ENCODE measurements around the gene ANKRD16.

DNA sequence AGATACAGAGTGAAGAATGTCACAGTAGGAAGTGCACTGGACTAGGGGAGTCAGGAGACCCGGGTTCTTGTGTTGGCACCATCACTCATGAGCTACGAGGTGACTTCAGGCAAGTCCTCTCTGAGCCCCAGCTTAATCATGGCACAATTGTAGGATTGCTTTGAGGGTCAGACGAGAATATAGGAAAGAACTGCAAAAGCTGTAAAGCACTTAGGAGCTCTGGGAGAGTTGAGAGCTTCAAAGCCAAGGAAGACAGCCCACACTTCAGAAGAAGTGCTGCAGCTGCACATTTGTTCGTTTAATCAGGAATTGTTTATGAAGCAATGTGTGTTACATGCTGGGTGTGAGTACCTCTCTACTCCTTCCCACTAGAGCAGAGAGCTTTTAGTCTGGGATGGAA lies 4.7 kb upstream of the ANKRD16 start:
- TF ChIP-seq, protein P1, sequence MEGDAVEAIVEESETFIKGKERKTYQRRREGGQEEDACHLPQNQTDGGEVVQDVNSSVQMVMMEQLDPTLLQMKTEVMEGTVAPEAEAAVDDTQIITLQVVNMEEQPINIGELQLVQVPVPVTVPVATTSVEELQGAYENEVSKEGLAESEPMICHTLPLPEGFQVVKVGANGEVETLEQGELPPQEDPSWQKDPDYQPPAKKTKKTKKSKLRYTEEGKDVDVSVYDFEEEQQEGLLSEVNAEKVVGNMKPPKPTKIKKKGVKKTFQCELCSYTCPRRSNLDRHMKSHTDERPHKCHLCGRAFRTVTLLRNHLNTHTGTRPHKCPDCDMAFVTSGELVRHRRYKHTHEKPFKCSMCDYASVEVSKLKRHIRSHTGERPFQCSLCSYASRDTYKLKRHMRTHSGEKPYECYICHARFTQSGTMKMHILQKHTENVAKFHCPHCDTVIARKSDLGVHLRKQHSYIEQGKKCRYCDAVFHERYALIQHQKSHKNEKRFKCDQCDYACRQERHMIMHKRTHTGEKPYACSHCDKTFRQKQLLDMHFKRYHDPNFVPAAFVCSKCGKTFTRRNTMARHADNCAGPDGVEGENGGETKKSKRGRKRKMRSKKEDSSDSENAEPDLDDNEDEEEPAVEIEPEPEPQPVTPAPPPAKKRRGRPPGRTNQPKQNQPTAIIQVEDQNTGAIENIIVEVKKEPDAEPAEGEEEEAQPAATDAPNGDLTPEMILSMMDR (IDR thresholded peaks at IDR 0.05; ENCODE audit: low read depth, low read length): no peak
- no peak for TF ChIP-seq EZH2phosphoT487 (IDR thresholded peaks at IDR 0.05; ENCODE audit: low read depth)

All from OCI-LY3 (cell line).